Activated CD4-positive, alpha-beta T cell treated with anti-CD3 and anti-CD28 coated beads for 36 hours (primary cell): ENCODE measurements around the gene RUNX3. TPM values are rescaled to one million over a fixed set of nuclear protein-coding genes. Genes with fewer than 3 reads are reported as not detected.

Experiments
- ATAC-seq: fragments of 200-7000 bp; cut with Tn5 transposase; one replicate; pipeline ENCODE4 v1.10.0; 2021; ENCODE audit warnings: mild to moderate bottlenecking, moderate library complexity
- CTCF ChIA-PET: fragments of 350-600 bp; sonication (Branson Sonifier 250); formaldehyde crosslinking; loops from one replicate; lab custom pipeline; 2021; ENCODE audit warnings: antibody characterized with exemption; lab: Charles Lee
- POLR2A ChIA-PET: fragments of 350-600 bp; sonication (Branson Sonifier 250); formaldehyde crosslinking; loops from one replicate; lab custom pipeline; 2021; ENCODE audit warnings: antibody characterized with exemption, inconsistent platforms; lab: Charles Lee
- DNase-seq: peaks from one replicate; pipeline ENCODE4 v3.0.0-alpha.2; 2020
- H3K27ac Mint-ChIP-seq: one replicate; pipeline ENCODE4 v1.8.0; 2021; ENCODE audit warnings: mixed read lengths
- H3K27me3 Mint-ChIP-seq: one replicate; pipeline ENCODE4 v1.8.0; 2021; ENCODE audit warnings: mixed read lengths
- H3K36me3 Mint-ChIP-seq: one replicate; pipeline ENCODE4 v1.8.0; 2021; ENCODE audit warnings: low read depth, mixed read lengths
- H3K4me1 Mint-ChIP-seq: one replicate; pipeline ENCODE4 v1.8.0; 2021; ENCODE audit warnings: mixed read lengths
- H3K4me3 Mint-ChIP-seq: one replicate; pipeline ENCODE4 v1.8.0; 2021; ENCODE audit warnings: mild to moderate bottlenecking, moderate library complexity, mixed read lengths
- H3K9me3 Mint-ChIP-seq: one replicate; pipeline ENCODE4 v1.8.0; 2021; ENCODE audit warnings: low read depth, mixed read lengths
- intact Hi-C, 2 experiments: fragments of 100-400 bp; cut with DNase I in 1 of 2; cut with micrococcal nuclease in 1 of 2; formaldehyde crosslinking; loops; one replicate each; pipeline versions ENCODE4 v1.14.2 to v1.15.1; 2022 to 2024; cut with DNase I, micrococcal nuclease
- total RNA-seq, 2 experiments: library from RNA; stranded (reverse); gene quantifications; one replicate each; pipeline ENCODE4 v1.2.3, GENCODE V29; 2021

The RUNX3 gene
- total RNA-seq, 2 experiments from 2014 or later: 156 to 167 TPM

DNA sequence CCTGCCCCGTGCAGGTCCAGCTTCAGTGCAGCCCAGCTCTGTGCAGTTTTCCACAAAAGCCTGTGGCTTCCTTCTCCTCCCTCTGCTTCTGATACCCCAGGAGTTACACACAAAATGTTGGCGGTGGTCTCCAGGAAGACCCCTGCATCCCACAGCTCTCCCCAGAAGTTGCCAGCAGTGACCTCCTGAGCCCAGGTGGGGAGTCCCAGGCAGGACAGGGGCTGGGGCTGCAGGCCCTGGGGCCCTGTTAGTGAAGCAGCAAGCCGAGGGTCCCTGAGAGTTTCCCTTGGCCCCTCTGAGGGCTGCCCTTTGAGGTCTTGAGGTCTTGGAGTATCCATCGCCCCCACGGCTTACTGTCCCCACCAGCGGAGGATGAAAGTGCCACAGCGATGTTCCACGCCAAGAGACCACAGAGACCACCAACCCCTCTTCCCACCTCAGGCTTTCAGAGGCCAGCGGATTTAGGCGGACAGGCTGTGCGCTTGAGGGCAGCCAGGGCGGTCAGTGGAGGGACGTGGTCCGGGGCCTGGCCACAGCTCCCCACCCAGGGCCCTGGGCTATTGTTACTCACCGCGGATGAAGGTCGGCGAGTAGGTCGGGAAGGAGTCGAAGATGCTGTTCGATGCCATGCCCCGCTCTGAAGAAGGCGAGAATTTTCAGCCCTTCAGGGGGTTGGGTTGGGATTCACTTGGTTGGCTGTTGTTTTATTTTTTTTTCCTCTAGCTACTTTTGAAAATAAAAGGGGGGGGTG, 34.0 kb upstream of the RUNX3 start:
- DNase-seq (no peak), ATAC-seq (no peak)
- Mint-ChIP-seq H3K27ac (peak overlapping the region; percentile 94), H3K4me1 (peaks cover 74% of the 10 kb centered on the region), H3K36me3 (peaks cover 55% of the 10 kb centered on the region), H3K4me3 (peak overlapping the region; percentile 94), H3K9me3 (no peaks in the 10 kb centered on the region), H3K27me3 (no peaks in the 10 kb centered on the region)
- ChIA-PET CTCF (interaction anchor here (0.7 to 9.4 kb wide), 15 partner anchors 13 to 137 kb away, joined by 3 to 96 read pairs (median 4); partner anchors contain the start of gene RUNX3), POLR2A (interaction anchor here (0.6 to 3.8 kb wide), 10 partner anchors 8 to 1620 kb away, joined by 3 to 35 read pairs (median 6); partner anchors contain the start of genes HNRNPR and RUNX3)
- intact Hi-C loops: loop anchor here (1.0 to 5.0 kb wide), 4 partner anchors 73 to 283 kb away; partner anchors contain the start of gene RSRP1 (in 1 of the 2)

- Mint-ChIP-seq H3K27ac (peak overlapping the region; percentile 94), H3K4me1 (peaks cover 73% of the 10 kb centered on the region), H3K36me3 (peaks cover 63% of the 10 kb centered on the region), H3K27me3 (no peaks in the 10 kb centered on the region), H3K4me3 (peak overlapping the region; percentile 94), H3K9me3 (no peaks in the 10 kb centered on the region)
- CTCF ChIA-PET: interaction anchor here (0.6 to 9.4 kb wide), 10 partner anchors 12 to 179 kb away, joined by 3 to 96 read pairs (median 4); partner anchors contain the start of gene RUNX3
- POLR2A ChIA-PET: no interaction called here
- intact Hi-C loops: loop anchor here (1.0 to 5.0 kb wide), 3 partner anchors 74 to 139 kb away; no protein-coding TSS in a partner anchor
- no peak for ATAC-seq
- DNase-seq: peak; percentile 67
Observed at GRCh38 chr1:24963099-24963872, 33.2 kb upstream of the RUNX3 start.

GRCh38 chr1:24961961-24962861, 32.1 kb upstream of the RUNX3 start:
- Mint-ChIP-seq H3K27ac (peak overlapping the region; percentile 94), H3K27me3 (no peaks in the 10 kb centered on the region), H3K4me1 (peaks cover 73% of the 10 kb centered on the region), H3K36me3 (peaks cover 74% of the 10 kb centered on the region), H3K4me3 (peak overlapping the region; percentile 94), H3K9me3 (no peaks in the 10 kb centered on the region)
- ChIA-PET POLR2A (interaction anchor here (0.6 kb wide), 1 partner anchor 390 kb away, joined by 3 read pairs; no protein-coding TSS in a partner anchor), CTCF (interaction anchor here (1.2 to 9.4 kb wide), 5 partner anchors 11 to 80 kb away, joined by 3 to 96 read pairs (median 4); no protein-coding TSS in a partner anchor)
- DNase-seq (peak; percentile 54), ATAC-seq (no peak)
- intact Hi-C loops: loop anchor here in 1 of 2 experiments (5.0 kb wide), 2 partner anchors 115 to 140 kb away; no protein-coding TSS in a partner anchor

DNA sequence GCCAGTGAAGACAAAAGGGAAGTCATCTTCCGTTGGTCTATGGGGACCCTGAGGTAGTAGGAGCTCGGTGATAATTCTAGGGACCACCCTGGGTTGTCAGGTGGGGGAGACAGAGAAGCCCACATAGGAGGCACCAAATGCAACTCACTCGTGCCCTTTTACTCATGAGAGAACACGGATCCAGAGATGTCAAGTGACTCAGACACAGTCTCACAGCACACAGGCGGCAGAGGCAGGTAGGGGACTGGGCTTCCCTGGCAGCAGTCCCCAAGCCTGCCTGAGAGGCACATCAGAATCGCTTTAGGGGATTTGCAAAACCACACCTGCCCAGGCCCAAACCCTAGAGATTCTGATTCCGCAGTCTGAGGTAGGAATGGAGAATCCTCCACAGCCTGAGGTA, 31.3 kb upstream of the RUNX3 start:
- ChIA-PET CTCF (interaction anchor here (1.2 to 9.4 kb wide), 3 partner anchors 18 to 81 kb away, joined by 3 to 96 read pairs (median 4); no protein-coding TSS in a partner anchor), POLR2A (interaction anchor here (0.6 kb wide), 1 partner anchor 391 kb away, joined by 3 read pairs; no protein-coding TSS in a partner anchor)
- Mint-ChIP-seq H3K27ac (peak overlapping the region; percentile 94), H3K27me3 (no peaks in the 10 kb centered on the region), H3K9me3 (no peaks in the 10 kb centered on the region), H3K4me1 (peaks cover 72% of the 10 kb centered on the region), H3K36me3 (peaks cover 83% of the 10 kb centered on the region), H3K4me3 (peak overlapping the region; percentile 94)
- intact Hi-C loops: loop anchor here in 1 of 2 experiments (5.0 kb wide), 2 partner anchors 114 to 141 kb away; no protein-coding TSS in a partner anchor
- no peak for ATAC-seq
- DNase-seq: peak; percentile 45

DNA sequence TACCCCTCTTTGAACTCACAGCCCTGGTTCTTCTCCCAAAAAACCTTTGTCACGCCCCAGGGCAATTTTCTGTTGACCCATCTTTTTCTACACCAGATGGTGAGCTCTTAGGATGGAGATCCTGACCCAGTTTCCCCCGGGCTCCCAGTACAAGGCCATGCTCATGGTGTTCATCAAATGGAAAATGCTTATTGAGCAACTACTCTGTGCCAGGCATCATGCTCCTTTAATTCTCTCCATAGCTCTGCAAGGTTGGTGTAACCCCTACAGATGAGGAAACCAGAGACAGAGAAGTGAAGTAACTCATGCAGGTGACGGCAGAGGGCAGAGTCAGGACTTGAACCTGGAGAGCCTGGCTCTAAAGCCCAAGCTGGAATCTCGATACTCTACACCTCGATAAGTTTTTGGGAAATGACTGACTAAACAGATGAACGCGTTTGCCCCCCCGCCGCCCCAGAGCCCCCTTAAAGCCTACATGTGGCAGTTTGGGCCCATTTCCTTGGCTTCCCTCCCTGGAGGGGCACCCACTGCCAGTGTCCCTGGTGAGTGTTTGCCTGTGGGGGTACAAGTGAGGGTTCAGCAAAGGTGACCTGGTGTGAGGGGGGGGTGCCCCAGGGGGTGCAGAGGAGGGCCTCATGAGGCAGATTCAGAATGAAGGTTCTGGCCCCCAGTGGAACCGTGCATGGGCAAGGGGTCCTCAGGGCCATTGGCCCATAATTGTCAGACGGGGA, 30.2 kb upstream of the RUNX3 start:
- Mint-ChIP-seq H3K27ac (peak overlapping the region; percentile 62), H3K27me3 (no peaks in the 10 kb centered on the region), H3K36me3 (peaks cover 91% of the 10 kb centered on the region), H3K9me3 (no peaks in the 10 kb centered on the region), H3K4me1 (peaks cover 71% of the 10 kb centered on the region), H3K4me3 (peak overlapping the region; percentile 94)
- ChIA-PET POLR2A (no interaction called here), CTCF (interaction anchor here (1.1 to 9.4 kb wide), 3 partner anchors 12 to 75 kb away, joined by 3 to 96 read pairs (median 4); no protein-coding TSS in a partner anchor)
- intact Hi-C loops: loop anchor here in 1 of 2 experiments (5.0 kb wide), 2 partner anchors 113 to 142 kb away; no protein-coding TSS in a partner anchor
- no peak for ATAC-seq
- DNase-seq: no peak

DNA sequence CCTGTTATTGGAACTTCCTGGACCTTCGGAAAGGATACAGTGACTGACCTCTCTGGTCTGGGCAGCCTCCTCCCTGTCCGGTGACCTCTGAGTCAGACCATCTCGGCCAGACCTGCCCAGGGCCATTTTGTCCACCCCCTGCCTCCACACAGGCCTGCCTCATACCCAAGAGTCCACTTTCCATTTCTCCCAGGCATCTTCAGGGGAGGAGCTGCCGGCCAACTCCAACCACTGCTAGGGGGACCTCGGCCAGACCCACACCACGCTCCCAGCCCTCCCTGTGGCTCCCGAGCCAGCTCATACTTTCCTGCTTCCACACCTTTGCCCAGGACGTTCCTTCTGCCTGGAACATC, 29.5 kb upstream of the RUNX3 start:
- DNase-seq (no peak), ATAC-seq (no peak)
- Mint-ChIP-seq H3K27ac (peak overlapping the region; percentile 62), H3K9me3 (no peaks in the 10 kb centered on the region), H3K27me3 (no peaks in the 10 kb centered on the region), H3K4me3 (peak overlapping the region; percentile 94), H3K36me3 (peaks cover 94% of the 10 kb centered on the region), H3K4me1 (peaks cover 74% of the 10 kb centered on the region)
- POLR2A ChIA-PET: no interaction called here
- CTCF ChIA-PET: interaction anchor here (0.6 to 9.4 kb wide), 4 partner anchors 12 to 620 kb away, joined by 3 to 96 read pairs (median 4); no protein-coding TSS in a partner anchor
- intact Hi-C loops: loop anchor here in 1 of 2 experiments (10.0 kb wide), 1 partner anchor 245 kb away; no protein-coding TSS in a partner anchor

DNA sequence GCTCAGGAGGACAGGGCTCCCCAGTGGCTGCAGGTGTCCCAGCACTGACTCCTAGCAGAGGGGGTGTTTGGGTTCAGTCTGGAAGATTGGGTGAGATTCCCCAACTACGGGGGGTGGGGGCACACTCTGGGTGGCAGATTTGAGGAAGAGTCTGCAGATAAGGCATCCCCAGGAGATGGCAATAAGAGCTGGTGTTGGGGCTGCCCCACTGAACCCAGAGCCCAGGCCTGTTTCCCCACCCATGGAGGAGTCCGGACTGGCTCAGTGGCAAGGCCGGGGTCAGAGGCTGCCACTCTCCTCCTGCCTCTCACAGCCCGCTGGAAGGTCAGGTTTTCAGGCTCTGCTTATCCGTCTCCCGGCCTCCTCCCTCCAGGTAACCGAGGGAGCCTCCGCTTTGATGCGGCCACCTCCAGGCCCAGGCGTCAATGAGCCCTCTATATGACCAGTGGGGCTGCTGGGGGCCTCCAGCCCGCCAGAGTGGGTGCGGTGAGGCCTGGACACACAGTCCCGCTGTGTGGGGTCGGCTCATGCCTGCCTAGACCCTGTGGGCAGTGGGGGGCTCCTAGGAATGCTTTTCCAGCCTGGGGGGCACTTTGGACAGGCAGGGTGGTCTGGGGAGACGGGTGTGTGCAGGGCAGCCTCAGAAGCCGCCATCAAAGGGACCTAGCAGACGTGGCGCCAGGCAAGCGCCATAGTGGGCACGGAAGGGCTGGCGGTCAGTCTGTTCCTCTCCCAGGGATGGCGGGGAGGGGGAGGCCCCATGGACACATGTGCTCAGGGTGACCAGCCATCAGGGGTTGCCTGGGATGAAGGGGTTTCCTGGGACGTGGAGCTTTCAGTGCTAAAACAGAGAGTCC, 28.9 kb upstream of the RUNX3 start:
- no peak for ATAC-seq
- peak overlapping the region; percentile 81 for H3K27ac Mint-ChIP-seq
- H3K4me3 Mint-ChIP-seq: peak overlapping the region; percentile 94
- DNase-seq: no peak
- peaks cover 95% of the 10 kb centered on the region for H3K36me3 Mint-ChIP-seq
- ChIA-PET POLR2A (no interaction called here), CTCF (interaction anchor here (0.6 to 9.4 kb wide), 3 partner anchors 76 to 621 kb away, joined by 4 to 96 read pairs (median 4); no protein-coding TSS in a partner anchor)
- intact Hi-C loops: loop anchor here in 1 of 2 experiments (10.0 kb wide), 1 partner anchor 246 kb away; no protein-coding TSS in a partner anchor
- H3K4me1 Mint-ChIP-seq: peaks cover 78% of the 10 kb centered on the region
- no peaks in the 10 kb centered on the region for H3K9me3 Mint-ChIP-seq
- no peaks in the 10 kb centered on the region for H3K27me3 Mint-ChIP-seq

DNA sequence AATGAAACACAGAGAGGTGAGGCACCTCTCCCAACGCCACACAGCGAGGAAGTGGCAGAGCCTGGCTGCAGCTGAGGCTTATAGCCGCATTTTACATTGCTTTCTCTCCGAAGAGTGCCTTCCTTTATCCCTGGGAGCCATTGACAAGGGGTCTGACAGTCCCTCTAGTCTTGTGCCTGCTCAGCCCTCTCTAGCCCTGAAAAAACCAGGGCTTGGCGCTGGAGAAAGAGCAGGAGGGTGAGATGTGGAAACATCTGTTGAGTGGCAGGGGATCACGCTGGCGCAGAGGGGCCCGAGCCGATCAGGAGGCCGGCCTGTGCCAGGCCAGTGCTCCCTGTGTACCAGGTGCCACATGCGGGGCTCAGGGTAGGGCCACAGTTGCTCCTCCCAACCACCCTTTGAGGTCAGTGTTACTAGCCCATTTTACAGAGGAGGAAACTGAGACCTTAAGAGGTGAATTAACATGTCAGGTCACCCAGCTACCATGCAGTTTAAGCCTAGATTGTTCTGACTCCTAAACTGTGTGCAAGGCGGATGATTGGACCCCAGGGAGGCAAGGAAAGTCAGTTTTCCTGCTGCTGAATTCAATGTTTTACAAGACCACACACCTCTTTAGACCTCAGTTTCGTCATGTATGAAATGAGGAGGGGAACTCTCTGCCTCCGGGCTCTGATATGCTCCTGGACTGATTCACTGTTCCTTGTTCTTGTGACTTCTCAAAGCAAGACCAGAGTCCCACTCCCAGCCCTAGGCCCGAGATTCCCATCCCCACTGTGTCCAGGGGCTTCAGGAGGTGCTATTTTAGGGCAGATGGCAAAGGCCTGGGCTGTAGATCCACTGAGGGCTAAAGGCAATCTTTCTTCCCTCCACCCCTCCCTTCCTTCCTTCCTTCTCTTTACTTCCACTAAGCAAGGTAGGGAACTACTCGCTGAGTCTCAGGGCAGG, 28.0 kb upstream of the RUNX3 start:
- H3K27me3 Mint-ChIP-seq: no peaks in the 10 kb centered on the region
- peak overlapping the region; percentile 94 for H3K4me3 Mint-ChIP-seq
- DNase-seq: no peak
- no peaks in the 10 kb centered on the region for H3K9me3 Mint-ChIP-seq
- no peak for ATAC-seq
- H3K27ac Mint-ChIP-seq: peak overlapping the region; percentile 81
- ChIA-PET CTCF (interaction anchor here (0.5 to 1.5 kb wide), 6 partner anchors 24 to 430 kb away, joined by 3 to 4 read pairs (median 4); partner anchors contain the start of gene RUNX3), POLR2A (no interaction called here)
- H3K36me3 Mint-ChIP-seq: peaks cover 91% of the 10 kb centered on the region
- intact Hi-C loops: loop anchor here in 1 of 2 experiments (10.0 kb wide), 1 partner anchor 247 kb away; no protein-coding TSS in a partner anchor
- H3K4me1 Mint-ChIP-seq: peaks cover 85% of the 10 kb centered on the region
